Neural cell (in vitro differentiated cells): ENCODE measurements around the gene SLC17A1. TPM values are rescaled to one million over a fixed set of nuclear protein-coding genes. Genes with fewer than 3 reads are reported as not detected.

Source experiments
- H2AFZ ChIP-seq: fragments of 200-600, 300-800 bp; sonication (generic), shearing (Covaris generic); 2 replicates; pipeline ENCODE4 v1.6.0; 2014; ENCODE audit warnings: low read depth, mild to moderate bottlenecking, antibody characterized with exemption, low read length, moderate library complexity
- H3F3A ChIP-seq: fragments of 200-600 bp; shearing (Covaris generic); 2 replicates; pipeline ENCODE4 v1.6.1; 2016; ENCODE audit warnings: mild to moderate bottlenecking, moderate library complexity, mixed read lengths, antibody characterized with exemption, low read length; ENCODE audit not compliant: insufficient read depth, poor library complexity, severe bottlenecking
- H3K27ac ChIP-seq: fragments of 200-600, 300-800 bp; sonication (generic), shearing (Covaris generic); 2 replicates; pipeline ENCODE4 v1.5.1; 2014; ENCODE audit warnings: mild to moderate bottlenecking, low read length, moderate library complexity
- H3K27me3 ChIP-seq: fragments of 300-800, 200-600 bp; sonication (generic), shearing (Covaris generic); 2 replicates; pipeline ENCODE4 v1.6.0; 2014; ENCODE audit warnings: mild to moderate bottlenecking, low read depth, low read length, moderate library complexity; ENCODE audit not compliant: insufficient read depth
- H3K36me3 ChIP-seq: fragments of 300-800, 200-600 bp; sonication (generic), shearing (Covaris generic); 2 replicates; pipeline ENCODE4 v1.5.1; 2014; ENCODE audit warnings: mild to moderate bottlenecking, antibody characterized with exemption, low read length, moderate library complexity; ENCODE audit not compliant: insufficient read depth
- H3K4me2 ChIP-seq: fragments of 300-800, 200-600 bp; sonication (generic), shearing (Covaris generic); 2 replicates; pipeline ENCODE4 v1.6.0; 2014; ENCODE audit warnings: mild to moderate bottlenecking, low read length
- H3K4me3 ChIP-seq: fragments of 300-800, 200-600 bp; sonication (generic), shearing (Covaris generic); 2 replicates; pipeline ENCODE4 v1.5.1; 2014; ENCODE audit warnings: mild to moderate bottlenecking, low read length, moderate library complexity
- H3K79me2 ChIP-seq: fragments of 200-600 bp; shearing (Covaris generic); replicated peaks from 2 replicates; pipeline ENCODE4 v1.6.0; 2014; ENCODE audit warnings: mild to moderate bottlenecking, low read length, moderate library complexity; ENCODE audit not compliant: insufficient read depth
- H3K9ac ChIP-seq: fragments of 300-800, 200-600 bp; sonication (generic), shearing (Covaris generic); 2 replicates; pipeline ENCODE4 v1.6.1; 2016; ENCODE audit warnings: mild to moderate bottlenecking, low read length, mixed read lengths
- H3K9me2 ChIP-seq: fragments of 200-600 bp; shearing (Covaris generic); 2 replicates; pipeline ENCODE4 v1.6.1; 2016; ENCODE audit warnings: mild to moderate bottlenecking, low read length, mixed read lengths; ENCODE audit not compliant: insufficient read depth
- H3K9me3 ChIP-seq: fragments of 200-600, 300-800 bp; sonication (generic), shearing (Covaris generic); 2 replicates; pipeline ENCODE4 v1.6.1; 2016; ENCODE audit warnings: mild to moderate bottlenecking, mixed run types, low read length, moderate library complexity, mixed read lengths
- H4K20me1 ChIP-seq: fragments of 200-600 bp; shearing (Covaris generic); 2 replicates; pipeline ENCODE4 v1.6.1; 2016; ENCODE audit warnings: mild to moderate bottlenecking, mixed run types; ENCODE audit not compliant: insufficient read depth
- EP300 ChIP-seq: fragments of 450-650 bp; conservative IDR thresholded peaks from 2 replicates; pipeline ENCODE4 v1.6.1; 2014; ENCODE audit warnings: antibody characterized with exemption, mild to moderate bottlenecking, moderate library complexity; ENCODE audit not compliant: poor library complexity, severe bottlenecking
- EZH2 ChIP-seq: fragments of 200-600, 300-800 bp; shearing (Covaris generic), sonication (generic); IDR thresholded peaks from 2 replicates; pipeline ENCODE4 v1.6.1; 2014; ENCODE audit warnings: antibody characterized with exemption, low read length, borderline replicate concordance, mild to moderate bottlenecking; ENCODE audit not compliant: insufficient read depth, poor library complexity, severe bottlenecking
- MXI1 ChIP-seq: fragments of 450-650 bp; conservative IDR thresholded peaks from 2 replicates; pipeline ENCODE4 v1.6.1; 2014; ENCODE audit warnings: antibody characterized with exemption, mild to moderate bottlenecking; ENCODE audit not compliant: poor library complexity, severe bottlenecking
- POLR2AphosphoS5 ChIP-seq: IDR thresholded peaks from 2 replicates; pipeline ENCODE4 v1.6.1; 2012
- RAD21 ChIP-seq: fragments of 450-650 bp; conservative IDR thresholded peaks from 2 replicates; pipeline ENCODE4 v1.6.1; 2014; ENCODE audit warnings: antibody characterized with exemption, mild to moderate bottlenecking, moderate library complexity
- SMC3 ChIP-seq: fragments of 450-650 bp; conservative IDR thresholded peaks from 2 replicates; pipeline ENCODE4 v1.6.1; 2014; ENCODE audit warnings: antibody characterized with exemption, mild to moderate bottlenecking, moderate library complexity; ENCODE audit not compliant: poor library complexity
- TAF1 ChIP-seq: IDR thresholded peaks from 2 replicates; pipeline ENCODE4 v1.6.1; 2012; ENCODE audit warnings: low read depth
- polyA plus RNA-seq: library from polyadenylated mRNA; depleted of rRNA; stranded (reverse); fragments of >200 nt; gene quantifications from 2 replicates; pipeline ENCODE4 v1.2.3, GENCODE V29; 2014
- TF ChIP-seq, protein P1 (sequence below): fragments of 450-650 bp; IDR thresholded peaks from 2 replicates; pipeline ENCODE4 v1.5.1; 2014; ENCODE audit warnings: antibody characterized with exemption, mild to moderate bottlenecking, moderate library complexity; ENCODE audit not compliant: poor library complexity, severe bottlenecking
- TF ChIP-seq, protein P2 (sequence below): IDR thresholded peaks from 2 replicates; pipeline ENCODE4 v1.6.1; 2012; ENCODE audit warnings: borderline replicate concordance

SLC17A1 gene
- polyA plus RNA-seq, 1 donor from 2014 or later, result not detected

DNA sequence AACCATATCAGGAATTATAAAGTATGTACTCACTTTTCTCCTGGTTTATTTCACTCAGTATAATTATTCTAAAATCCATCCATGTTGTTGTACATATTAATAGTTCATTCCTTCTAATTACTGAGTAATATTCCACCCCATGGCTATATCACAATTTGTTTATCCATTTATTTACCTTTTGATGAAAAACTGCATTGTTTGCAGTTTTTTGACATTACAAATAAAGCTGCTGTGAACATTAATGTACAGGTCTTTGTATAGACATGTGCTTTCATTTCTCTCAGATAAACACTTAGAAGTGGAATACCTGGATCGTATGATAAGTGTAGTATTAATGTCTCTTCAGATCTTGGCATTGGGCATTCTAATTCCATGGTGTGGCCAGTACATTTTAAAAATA lies 38.0 kb upstream of the SLC17A1 start:
- no peaks in the 10 kb centered on the region for H3F3A ChIP-seq
- H3K27ac ChIP-seq, result no peak overlapping the region
- H3K27me3 ChIP-seq, result no peaks in the 10 kb centered on the region
- H3K4me2 ChIP-seq, result no peak overlapping the region
- no peak overlapping the region for H3K4me3 ChIP-seq
- no peaks in the 10 kb centered on the region for H3K36me3 ChIP-seq
- TF ChIP-seq TAF1, result no peak
- TF ChIP-seq RAD21, result no peak
- TF ChIP-seq EZH2, result no peak
- TF ChIP-seq POLR2AphosphoS5, result no peak
- TF ChIP-seq EP300, result no peak
- TF ChIP-seq, protein P1, sequence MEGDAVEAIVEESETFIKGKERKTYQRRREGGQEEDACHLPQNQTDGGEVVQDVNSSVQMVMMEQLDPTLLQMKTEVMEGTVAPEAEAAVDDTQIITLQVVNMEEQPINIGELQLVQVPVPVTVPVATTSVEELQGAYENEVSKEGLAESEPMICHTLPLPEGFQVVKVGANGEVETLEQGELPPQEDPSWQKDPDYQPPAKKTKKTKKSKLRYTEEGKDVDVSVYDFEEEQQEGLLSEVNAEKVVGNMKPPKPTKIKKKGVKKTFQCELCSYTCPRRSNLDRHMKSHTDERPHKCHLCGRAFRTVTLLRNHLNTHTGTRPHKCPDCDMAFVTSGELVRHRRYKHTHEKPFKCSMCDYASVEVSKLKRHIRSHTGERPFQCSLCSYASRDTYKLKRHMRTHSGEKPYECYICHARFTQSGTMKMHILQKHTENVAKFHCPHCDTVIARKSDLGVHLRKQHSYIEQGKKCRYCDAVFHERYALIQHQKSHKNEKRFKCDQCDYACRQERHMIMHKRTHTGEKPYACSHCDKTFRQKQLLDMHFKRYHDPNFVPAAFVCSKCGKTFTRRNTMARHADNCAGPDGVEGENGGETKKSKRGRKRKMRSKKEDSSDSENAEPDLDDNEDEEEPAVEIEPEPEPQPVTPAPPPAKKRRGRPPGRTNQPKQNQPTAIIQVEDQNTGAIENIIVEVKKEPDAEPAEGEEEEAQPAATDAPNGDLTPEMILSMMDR, result no peak
- TF ChIP-seq, protein P2, sequence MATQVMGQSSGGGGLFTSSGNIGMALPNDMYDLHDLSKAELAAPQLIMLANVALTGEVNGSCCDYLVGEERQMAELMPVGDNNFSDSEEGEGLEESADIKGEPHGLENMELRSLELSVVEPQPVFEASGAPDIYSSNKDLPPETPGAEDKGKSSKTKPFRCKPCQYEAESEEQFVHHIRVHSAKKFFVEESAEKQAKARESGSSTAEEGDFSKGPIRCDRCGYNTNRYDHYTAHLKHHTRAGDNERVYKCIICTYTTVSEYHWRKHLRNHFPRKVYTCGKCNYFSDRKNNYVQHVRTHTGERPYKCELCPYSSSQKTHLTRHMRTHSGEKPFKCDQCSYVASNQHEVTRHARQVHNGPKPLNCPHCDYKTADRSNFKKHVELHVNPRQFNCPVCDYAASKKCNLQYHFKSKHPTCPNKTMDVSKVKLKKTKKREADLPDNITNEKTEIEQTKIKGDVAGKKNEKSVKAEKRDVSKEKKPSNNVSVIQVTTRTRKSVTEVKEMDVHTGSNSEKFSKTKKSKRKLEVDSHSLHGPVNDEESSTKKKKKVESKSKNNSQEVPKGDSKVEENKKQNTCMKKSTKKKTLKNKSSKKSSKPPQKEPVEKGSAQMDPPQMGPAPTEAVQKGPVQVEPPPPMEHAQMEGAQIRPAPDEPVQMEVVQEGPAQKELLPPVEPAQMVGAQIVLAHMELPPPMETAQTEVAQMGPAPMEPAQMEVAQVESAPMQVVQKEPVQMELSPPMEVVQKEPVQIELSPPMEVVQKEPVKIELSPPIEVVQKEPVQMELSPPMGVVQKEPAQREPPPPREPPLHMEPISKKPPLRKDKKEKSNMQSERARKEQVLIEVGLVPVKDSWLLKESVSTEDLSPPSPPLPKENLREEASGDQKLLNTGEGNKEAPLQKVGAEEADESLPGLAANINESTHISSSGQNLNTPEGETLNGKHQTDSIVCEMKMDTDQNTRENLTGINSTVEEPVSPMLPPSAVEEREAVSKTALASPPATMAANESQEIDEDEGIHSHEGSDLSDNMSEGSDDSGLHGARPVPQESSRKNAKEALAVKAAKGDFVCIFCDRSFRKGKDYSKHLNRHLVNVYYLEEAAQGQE, result no peak
- no peak for TF ChIP-seq MXI1
- H3K9ac ChIP-seq, result no peak overlapping the region
- H2AFZ ChIP-seq, result no peak overlapping the region
- no peaks in the 10 kb centered on the region for H3K9me3 ChIP-seq
- no peaks in the 10 kb centered on the region for H3K9me2 ChIP-seq
- H4K20me1 ChIP-seq, result no peaks in the 10 kb centered on the region
- no peaks in the 10 kb centered on the region for H3K79me2 ChIP-seq

DNA sequence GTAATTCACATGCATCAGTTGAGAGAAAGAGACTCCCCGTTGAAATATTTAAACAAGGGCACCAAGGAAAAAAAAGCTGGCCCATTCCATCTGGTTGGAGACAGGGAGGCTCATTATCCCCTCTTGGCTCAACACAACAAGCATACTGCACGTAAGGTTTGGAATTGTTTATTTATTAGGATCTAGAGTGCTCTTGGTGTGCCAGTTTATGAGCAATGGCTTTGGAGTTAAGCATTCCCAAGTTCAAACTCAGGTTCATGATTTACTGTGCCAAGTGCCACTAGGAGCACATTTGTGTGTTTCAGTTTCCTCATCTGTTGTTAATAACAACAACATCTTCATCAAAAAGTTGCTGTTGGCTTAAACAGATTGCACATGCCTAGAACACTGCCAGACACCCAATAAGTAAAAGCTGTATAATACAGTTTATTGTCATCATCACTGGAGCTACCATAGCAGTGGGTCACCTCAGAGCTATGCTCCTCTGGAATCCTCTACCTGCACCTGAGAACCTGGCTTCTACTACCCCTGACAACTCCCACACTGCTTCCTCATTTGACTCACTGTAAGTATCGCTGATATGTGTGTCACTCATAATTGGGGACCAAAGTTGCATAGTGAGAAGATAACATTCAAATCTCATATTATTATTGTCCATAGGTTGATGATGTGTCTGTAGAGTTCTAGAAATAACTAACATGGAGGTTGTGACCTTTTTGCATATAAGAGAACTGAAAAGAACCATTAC lies 36.8 kb upstream of the SLC17A1 start:
- no peaks in the 10 kb centered on the region for H3K9me2 ChIP-seq
- no peaks in the 10 kb centered on the region for H3K79me2 ChIP-seq
- no peak overlapping the region for H3K27ac ChIP-seq
- no peaks in the 10 kb centered on the region for H3K27me3 ChIP-seq
- H3K4me2 ChIP-seq, result no peak overlapping the region
- no peak for TF ChIP-seq TAF1
- TF ChIP-seq, protein P1, result no peak
- no peak for TF ChIP-seq EP300
- no peak for TF ChIP-seq RAD21
- TF ChIP-seq SMC3, result no peak
- TF ChIP-seq MXI1, result no peak
- TF ChIP-seq POLR2AphosphoS5, result no peak
- TF ChIP-seq, protein P2, result no peak
- no peak for TF ChIP-seq EZH2
- no peaks in the 10 kb centered on the region for H3K9me3 ChIP-seq
- H3K36me3 ChIP-seq, result no peaks in the 10 kb centered on the region
- no peak overlapping the region for H3K4me3 ChIP-seq
- no peak overlapping the region for H3K9ac ChIP-seq
- H2AFZ ChIP-seq, result no peak overlapping the region
- no peaks in the 10 kb centered on the region for H4K20me1 ChIP-seq
- H3F3A ChIP-seq, result no peaks in the 10 kb centered on the region
